Upper lobe of right lung (tissue), 1 donor: ENCODE measurements around the gene CLSTN2. TPM values are rescaled to one million over a fixed set of nuclear protein-coding genes. Genes with fewer than 3 reads are reported as not detected.
A peak's percentile ranks its signal among the peaks of the same experiment; 100 is the strongest.

Experiments used
- ATAC-seq: fragments of 200-7000 bp; cut with Tn5 transposase; one replicate; pipeline ENCODE4 v1.9.1; 2020; ENCODE audit warnings: mild to moderate bottlenecking, moderate library complexity
- DNase-seq: peaks from one replicate; pipeline ENCODE4 v3.0.0-alpha.2; 2020
- H3K27ac ChIP-seq: fragments of 200-600 bp; one replicate; pipeline ENCODE4 v1.8.0; 2022
- H3K27me3 ChIP-seq: fragments of 200-600 bp; one replicate; pipeline ENCODE4 v1.8.0; 2022; ENCODE audit warnings: mild to moderate bottlenecking
- H3K36me3 ChIP-seq: fragments of 200-600 bp; one replicate; pipeline ENCODE4 v1.8.0; 2022
- H3K4me1 ChIP-seq: fragments of 200-600 bp; one replicate; pipeline ENCODE4 v1.8.0; 2022
- H3K4me3 ChIP-seq: fragments of 200-600 bp; one replicate; pipeline ENCODE4 v1.8.0; 2022; ENCODE audit warnings: mild to moderate bottlenecking
- H3K9me3 ChIP-seq: fragments of 200-600 bp; one replicate; pipeline ENCODE4 v1.8.0; 2022
- CTCF ChIP-seq: fragments of 200-600 bp; IDR thresholded peaks from one replicate; pipeline ENCODE4 v1.8.0; 2022; ENCODE audit warnings: antibody characterized with exemption
- intact Hi-C: fragments of 100-400 bp; cut with DNase I; formaldehyde crosslinking; loops from one replicate; pipeline ENCODE4 v1.11.0; 2022
- total RNA-seq: library from RNA; stranded (reverse); fragmentation: NEBNext Ultra II Directional; extraction: Animal tissue kit (Norgen Biotek cat#: 25700); gene quantifications from one replicate; pipeline ENCODE4 v1.2.1, GENCODE V29; 2021
- donor health status: DM: no; HTN: yes; CAD: no; lungs with severe emphysema.

CLSTN2 gene
- total RNA-seq, 1 donor from 2014 or later, result 3.0 TPM

GRCh38 chr3:140128631-140129030, 193.6 kb downstream of the CLSTN2 start:
- peak; percentile 38 for TF ChIP-seq CTCF
- Histone ChIP-seq H3K4me1 (no peaks in the 10 kb centered on the region), H3K27ac (no peak overlapping the region), H3K4me3 (no peak overlapping the region), H3K9me3 (no peaks in the 10 kb centered on the region), H3K27me3 (no peaks in the 10 kb centered on the region), H3K36me3 (no peaks in the 10 kb centered on the region)
- ATAC-seq, result peak; percentile 76
- DNase-seq, result peak; percentile 67
- intact Hi-C loops, result no loop called here

- Histone ChIP-seq H3K4me3 (no peak overlapping the region), H3K27me3 (no peaks in the 10 kb centered on the region), H3K36me3 (no peaks in the 10 kb centered on the region), H3K9me3 (no peaks in the 10 kb centered on the region), H3K4me1 (no peaks in the 10 kb centered on the region), H3K27ac (no peak overlapping the region)
- intact Hi-C loops, result no loop called here
- no peak for ATAC-seq
- DNase-seq, result no peak
- TF ChIP-seq CTCF, result no peak
These were observed 194.8 kb downstream of the CLSTN2 start for GRCh38 chr3:140129768-140130284.

GRCh38 chr3:140131895-140132294, 196.9 kb downstream of the CLSTN2 start:
- Histone ChIP-seq H3K9me3 (no peaks in the 10 kb centered on the region), H3K27ac (no peak overlapping the region), H3K36me3 (no peaks in the 10 kb centered on the region), H3K27me3 (no peaks in the 10 kb centered on the region), H3K4me3 (no peak overlapping the region), H3K4me1 (no peaks in the 10 kb centered on the region)
- no peak for ATAC-seq
- TF ChIP-seq CTCF, result no peak
- intact Hi-C loops, result no loop called here
- no peak for DNase-seq

GRCh38 chr3:140134231-140134965, 199.4 kb downstream of the CLSTN2 start:
- H3K27ac ChIP-seq, result no peak overlapping the region
- ATAC-seq, result no peak
- DNase-seq, result no peak
- H3K27me3 ChIP-seq, result no peaks in the 10 kb centered on the region
- no peak overlapping the region for H3K4me3 ChIP-seq
- no peaks in the 10 kb centered on the region for H3K36me3 ChIP-seq
- no peaks in the 10 kb centered on the region for H3K4me1 ChIP-seq
- H3K9me3 ChIP-seq, result no peaks in the 10 kb centered on the region
- intact Hi-C loops, result no loop called here
- TF ChIP-seq CTCF, result no peak

GRCh38 chr3:140135461-140135860, 200.5 kb downstream of the CLSTN2 start:
- H3K36me3 ChIP-seq, result no peaks in the 10 kb centered on the region
- intact Hi-C loops, result no loop called here
- no peaks in the 10 kb centered on the region for H3K9me3 ChIP-seq
- TF ChIP-seq CTCF, result no peak
- H3K27me3 ChIP-seq, result no peaks in the 10 kb centered on the region
- DNase-seq (no peak), ATAC-seq (no peak)
- no peaks in the 10 kb centered on the region for H3K4me1 ChIP-seq
- no peak overlapping the region for H3K27ac ChIP-seq
- H3K4me3 ChIP-seq, result no peak overlapping the region
